ENCODE data around the gene XYLT2. TPM values are rescaled to one million over a fixed set of nuclear protein-coding genes. Genes with fewer than 3 reads are reported as not detected.
A peak's percentile ranks its signal among the peaks of the same experiment; 100 is the strongest.

XYLT2 gene
- total and polyA plus RNA-seq, 10 of the 15 experiments (the other 5 are each of a cell fraction or from before 2014, with no cell fraction given) = 0.82 to 20.6 (median 13.0) TPM

DNA sequence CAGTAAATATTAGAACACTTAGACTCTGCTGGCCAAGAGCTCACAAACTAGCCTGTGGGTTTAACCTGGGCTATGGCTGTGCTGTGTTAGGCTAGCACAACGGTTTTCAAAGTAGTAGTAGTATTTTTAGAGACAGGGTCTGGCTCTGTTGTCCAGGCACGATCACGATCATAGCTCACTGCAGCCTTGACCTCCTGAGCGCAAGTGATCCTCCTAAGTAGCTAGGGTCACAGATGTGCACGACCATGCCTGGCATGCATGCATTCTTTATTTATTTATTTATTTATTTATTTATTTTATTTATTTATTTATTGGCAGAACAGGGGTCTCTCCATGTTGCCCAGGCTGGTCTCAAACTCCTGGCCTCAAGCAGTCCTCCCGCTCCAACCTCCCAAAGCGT, 16.7 kb downstream of the XYLT2 start:
- FAIRE-seq = no peak
- 82% methylated on average over 7 of the region's 7 CpGs for WGBS (ENCODE audit: insufficient coverage, insufficient replicate concordance, low lambda C conversion rate, missing lambda C conversion rate)
- POLR2A ChIA-PET = interaction anchor here (0.7 to 1.9 kb wide), 7 partner anchors 9 to 275 kb away, joined by 3 to 7 read pairs (median 4); partner anchors contain the start of gene LRRC59

More for the DNA sequence above, 16.7 kb downstream of the XYLT2 start:
- Histone ChIP-seq H3K36me3 (ENCODE audit: control insufficient read depth in 2 of 2, insufficient read depth in 2 of 2, low read length in 1 of 2) (peaks cover 13 to 21% of the 10 kb centered on the region in 2 experiments; a peak in 3 of 4 replicates), H3K4me3 (no peak overlapping the region), H3K4me1 (ENCODE audit: control insufficient read depth, insufficient read depth, low read length) (no peaks in the 10 kb centered on the region), H3K9ac (ENCODE audit: control insufficient read depth, insufficient read depth, low read length) (no peak overlapping the region), H2AFZ (ENCODE audit: control insufficient read depth, low read depth, low read length) (no peak overlapping the region), H3K27me3 (replicated peaks in 1 of 2; ENCODE audit: control insufficient read depth in 2 of 2, insufficient read depth in 2 of 2, low read length in 1 of 2) (no peaks in the 10 kb centered on the region), H4K20me1 (ENCODE audit: control insufficient read depth, insufficient read depth) (no peaks in the 10 kb centered on the region), H3K4me2 (ENCODE audit: control insufficient read depth, insufficient read depth) (no peak overlapping the region), H3K27ac (ENCODE audit: control insufficient read depth, insufficient read depth) (no peak overlapping the region), H3K9me3 (replicated peaks; ENCODE audit: control insufficient read depth, insufficient read depth, low read length) (no peaks in the 10 kb centered on the region), H3K79me2 (ENCODE audit: control insufficient read depth, insufficient read depth, low read length) (no peaks in the 10 kb centered on the region; the same call in 1 of the 2 replicates)
- ChIA-PET CTCF (interaction anchor here (0.7 to 4.5 kb wide), 35 partner anchors 10 to 248 kb away, joined by 3 to 83 read pairs (median 6); partner anchors contain the start of genes EME1, LRRC59, MRPL27 and RSAD1), RAD21 (ENCODE audit: unreplicated experiment) (interaction anchor here (0.9 to 3.0 kb wide), 12 partner anchors 14 to 162 kb away, joined by 3 to 32 read pairs (median 5); partner anchors contain the start of genes ACSF2, LRRC59, RSAD1 and XYLT2), SMC1A (ENCODE audit: uncharacterized antibody, unreplicated experiment) (interaction anchor here (0.7 to 2.9 kb wide), 22 partner anchors 8 to 179 kb away, joined by 3 to 26 read pairs (median 4); partner anchors contain the start of genes LRRC59 and XYLT2)
- no TSS peak for BruUV-seq (replicated peaks)
- DNase-seq (ENCODE audit: low read depth, low spot score) = no peak
- in situ Hi-C loops (cut with MboI) = loop anchor here (5.0 kb wide), 1 partner anchor 50 kb away; no protein-coding TSS in a partner anchor
- intact Hi-C loops (cut with micrococcal nuclease; ENCODE audit: unreplicated experiment) = loop anchor here (1.0 kb wide), 1 partner anchor 117 kb away; no protein-coding TSS in a partner anchor
- no peak for ATAC-seq
- no peak for TF ChIP-seq RFX5 (IDR thresholded peaks at IDR 0.05; ENCODE audit: low read depth, low read length)
- TF ChIP-seq POLR2AphosphoS5 (IDR thresholded peaks at IDR 0.05; ENCODE audit: low read length) = peak; percentile 31; the same call in 1 of the 2 replicates
- TF ChIP-seq, protein P1, sequence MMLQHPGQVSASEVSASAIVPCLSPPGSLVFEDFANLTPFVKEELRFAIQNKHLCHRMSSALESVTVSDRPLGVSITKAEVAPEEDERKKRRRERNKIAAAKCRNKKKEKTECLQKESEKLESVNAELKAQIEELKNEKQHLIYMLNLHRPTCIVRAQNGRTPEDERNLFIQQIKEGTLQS (IDR thresholded peaks at IDR 0.05; ENCODE audit: borderline replicate concordance, extremely low read depth, low read depth, low read length) = no peak
- TF ChIP-seq JUND (IDR thresholded peaks at IDR 0.05; ENCODE audit: low read depth, low read length) = no peak
- TF ChIP-seq, protein P2, sequence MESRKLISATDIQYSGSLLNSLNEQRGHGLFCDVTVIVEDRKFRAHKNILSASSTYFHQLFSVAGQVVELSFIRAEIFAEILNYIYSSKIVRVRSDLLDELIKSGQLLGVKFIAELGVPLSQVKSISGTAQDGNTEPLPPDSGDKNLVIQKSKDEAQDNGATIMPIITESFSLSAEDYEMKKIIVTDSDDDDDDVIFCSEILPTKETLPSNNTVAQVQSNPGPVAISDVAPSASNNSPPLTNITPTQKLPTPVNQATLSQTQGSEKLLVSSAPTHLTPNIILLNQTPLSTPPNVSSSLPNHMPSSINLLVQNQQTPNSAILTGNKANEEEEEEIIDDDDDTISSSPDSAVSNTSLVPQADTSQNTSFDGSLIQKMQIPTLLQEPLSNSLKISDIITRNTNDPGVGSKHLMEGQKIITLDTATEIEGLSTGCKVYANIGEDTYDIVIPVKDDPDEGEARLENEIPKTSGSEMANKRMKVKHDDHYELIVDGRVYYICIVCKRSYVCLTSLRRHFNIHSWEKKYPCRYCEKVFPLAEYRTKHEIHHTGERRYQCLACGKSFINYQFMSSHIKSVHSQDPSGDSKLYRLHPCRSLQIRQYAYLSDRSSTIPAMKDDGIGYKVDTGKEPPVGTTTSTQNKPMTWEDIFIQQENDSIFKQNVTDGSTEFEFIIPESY (IDR thresholded peaks at IDR 0.05) = no peak
- TF ChIP-seq SIX5 (IDR thresholded peaks at IDR 0.05; ENCODE audit: low read depth, low read length, severe bottlenecking) = no peak
- TF ChIP-seq, protein P3, sequence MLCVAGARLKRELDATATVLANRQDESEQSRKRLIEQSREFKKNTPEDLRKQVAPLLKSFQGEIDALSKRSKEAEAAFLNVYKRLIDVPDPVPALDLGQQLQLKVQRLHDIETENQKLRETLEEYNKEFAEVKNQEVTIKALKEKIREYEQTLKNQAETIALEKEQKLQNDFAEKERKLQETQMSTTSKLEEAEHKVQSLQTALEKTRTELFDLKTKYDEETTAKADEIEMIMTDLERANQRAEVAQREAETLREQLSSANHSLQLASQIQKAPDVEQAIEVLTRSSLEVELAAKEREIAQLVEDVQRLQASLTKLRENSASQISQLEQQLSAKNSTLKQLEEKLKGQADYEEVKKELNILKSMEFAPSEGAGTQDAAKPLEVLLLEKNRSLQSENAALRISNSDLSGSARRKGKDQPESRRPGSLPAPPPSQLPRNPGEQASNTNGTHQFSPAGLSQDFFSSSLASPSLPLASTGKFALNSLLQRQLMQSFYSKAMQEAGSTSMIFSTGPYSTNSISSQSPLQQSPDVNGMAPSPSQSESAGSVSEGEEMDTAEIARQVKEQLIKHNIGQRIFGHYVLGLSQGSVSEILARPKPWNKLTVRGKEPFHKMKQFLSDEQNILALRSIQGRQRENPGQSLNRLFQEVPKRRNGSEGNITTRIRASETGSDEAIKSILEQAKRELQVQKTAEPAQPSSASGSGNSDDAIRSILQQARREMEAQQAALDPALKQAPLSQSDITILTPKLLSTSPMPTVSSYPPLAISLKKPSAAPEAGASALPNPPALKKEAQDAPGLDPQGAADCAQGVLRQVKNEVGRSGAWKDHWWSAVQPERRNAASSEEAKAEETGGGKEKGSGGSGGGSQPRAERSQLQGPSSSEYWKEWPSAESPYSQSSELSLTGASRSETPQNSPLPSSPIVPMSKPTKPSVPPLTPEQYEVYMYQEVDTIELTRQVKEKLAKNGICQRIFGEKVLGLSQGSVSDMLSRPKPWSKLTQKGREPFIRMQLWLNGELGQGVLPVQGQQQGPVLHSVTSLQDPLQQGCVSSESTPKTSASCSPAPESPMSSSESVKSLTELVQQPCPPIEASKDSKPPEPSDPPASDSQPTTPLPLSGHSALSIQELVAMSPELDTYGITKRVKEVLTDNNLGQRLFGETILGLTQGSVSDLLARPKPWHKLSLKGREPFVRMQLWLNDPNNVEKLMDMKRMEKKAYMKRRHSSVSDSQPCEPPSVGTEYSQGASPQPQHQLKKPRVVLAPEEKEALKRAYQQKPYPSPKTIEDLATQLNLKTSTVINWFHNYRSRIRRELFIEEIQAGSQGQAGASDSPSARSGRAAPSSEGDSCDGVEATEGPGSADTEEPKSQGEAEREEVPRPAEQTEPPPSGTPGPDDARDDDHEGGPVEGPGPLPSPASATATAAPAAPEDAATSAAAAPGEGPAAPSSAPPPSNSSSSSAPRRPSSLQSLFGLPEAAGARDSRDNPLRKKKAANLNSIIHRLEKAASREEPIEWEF (IDR thresholded peaks at IDR 0.05; ENCODE audit: insufficient replicate concordance, low read depth, low read length) = no peak
- TF ChIP-seq MTA3 (IDR thresholded peaks at IDR 0.05; ENCODE audit: borderline replicate concordance, low read length) = peak; percentile 52; the same call in 1 of the 2 replicates
- TF ChIP-seq ATF7 (IDR thresholded peaks at IDR 0.05; ENCODE audit: low read depth) = no peak

Measured in GM12878 (cell line).